Karpas-422 (cell line): ENCODE data around the gene TMEM207. TPM values are rescaled to one million over a fixed set of nuclear protein-coding genes. Genes with fewer than 3 reads are reported as not detected.

Experiments
- total RNA-seq: library from RNA; depleted of rRNA; stranded (reverse); fragments of >200 nt; shearing (Covaris generic); gene quantifications from 2 replicates; pipeline ENCODE4 v1.2.3, GENCODE V29; 2014; ENCODE audit warnings: low replicate concordance; rRNA removed

The TMEM207 gene
- total RNA-seq, 1 experiment from 2014 or later = not detected

Other genes starting within 250 kb of the TMEM207 start
- gene CLDN1, start 127.5 kb downstream of the TMEM207 start, total RNA-seq = not detected in 2 replicates
- gene CLDN16, start 61.7 kb downstream of the TMEM207 start, total RNA-seq = not detected in 2 replicates
- gene IL1RAP, start 64.2 kb upstream of the TMEM207 start, total RNA-seq = 1.6 and 2.8 TPM in 2 replicates